ENCODE measurements around the gene GOLIM4.

The GOLIM4 gene

DNA sequence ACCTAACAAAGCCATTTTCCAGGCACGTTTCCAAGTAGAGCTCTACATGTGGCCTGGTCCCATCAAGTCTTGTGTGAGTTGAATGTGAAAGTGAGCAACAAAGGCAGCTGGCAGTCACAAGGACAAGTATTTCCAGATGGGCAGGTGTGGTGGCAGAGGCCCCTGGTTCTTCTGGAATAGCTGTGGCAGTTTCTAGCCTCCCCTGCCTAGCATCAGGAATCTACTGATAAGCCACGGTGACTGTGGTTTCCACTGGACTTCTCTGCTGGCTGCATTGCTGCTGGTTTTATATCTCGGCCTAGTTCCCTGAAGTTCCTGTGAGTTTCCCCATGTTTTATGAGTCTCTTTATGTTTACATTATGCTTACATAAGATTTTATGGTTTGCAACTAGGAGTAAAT, 117.7 kb downstream of the GOLIM4 start:
- no peak for DNase-seq

- no peak for DNase-seq
Observed at GRCh38 chr3:167976516-167977361, 119.0 kb downstream of the GOLIM4 start.

GRCh38 chr3:167973901-167974300, 121.8 kb downstream of the GOLIM4 start:
- DNase-seq = no peak

GRCh38 chr3:167973046-167973445, 122.7 kb downstream of the GOLIM4 start:
- no peak for DNase-seq

- no peak for DNase-seq
Observed at GRCh38 chr3:167972502-167972901, 123.2 kb downstream of the GOLIM4 start.

- DNase-seq = no peak
Observed at GRCh38 chr3:167969548-167969947, 126.2 kb downstream of the GOLIM4 start.

GRCh38 chr3:167967257-167968036, 128.3 kb downstream of the GOLIM4 start:
- DNase-seq = no peak

Measured in SW 1271 (cell line).